ENCODE data around the gene HORMAD2.

GRCh38 chr22:30190574-30190973 is 110.3 kb downstream of the HORMAD2 start:
- TF ChIP-seq, protein P1, sequence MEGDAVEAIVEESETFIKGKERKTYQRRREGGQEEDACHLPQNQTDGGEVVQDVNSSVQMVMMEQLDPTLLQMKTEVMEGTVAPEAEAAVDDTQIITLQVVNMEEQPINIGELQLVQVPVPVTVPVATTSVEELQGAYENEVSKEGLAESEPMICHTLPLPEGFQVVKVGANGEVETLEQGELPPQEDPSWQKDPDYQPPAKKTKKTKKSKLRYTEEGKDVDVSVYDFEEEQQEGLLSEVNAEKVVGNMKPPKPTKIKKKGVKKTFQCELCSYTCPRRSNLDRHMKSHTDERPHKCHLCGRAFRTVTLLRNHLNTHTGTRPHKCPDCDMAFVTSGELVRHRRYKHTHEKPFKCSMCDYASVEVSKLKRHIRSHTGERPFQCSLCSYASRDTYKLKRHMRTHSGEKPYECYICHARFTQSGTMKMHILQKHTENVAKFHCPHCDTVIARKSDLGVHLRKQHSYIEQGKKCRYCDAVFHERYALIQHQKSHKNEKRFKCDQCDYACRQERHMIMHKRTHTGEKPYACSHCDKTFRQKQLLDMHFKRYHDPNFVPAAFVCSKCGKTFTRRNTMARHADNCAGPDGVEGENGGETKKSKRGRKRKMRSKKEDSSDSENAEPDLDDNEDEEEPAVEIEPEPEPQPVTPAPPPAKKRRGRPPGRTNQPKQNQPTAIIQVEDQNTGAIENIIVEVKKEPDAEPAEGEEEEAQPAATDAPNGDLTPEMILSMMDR (IDR thresholded peaks at IDR 0.05; ENCODE audit: insufficient read depth, low read depth, low read length) = no peak
- no peak for TF ChIP-seq EZH2 (IDR thresholded peaks at IDR 0.05; ENCODE audit: insufficient read depth, low read length)
